EL (cell line): ENCODE measurements around the gene NR4A1.

Experiments
- DNase-seq: peaks from one replicate; pipeline ENCODE4 v3.0.0-alpha.2; 2016

NR4A1 gene

DNA sequence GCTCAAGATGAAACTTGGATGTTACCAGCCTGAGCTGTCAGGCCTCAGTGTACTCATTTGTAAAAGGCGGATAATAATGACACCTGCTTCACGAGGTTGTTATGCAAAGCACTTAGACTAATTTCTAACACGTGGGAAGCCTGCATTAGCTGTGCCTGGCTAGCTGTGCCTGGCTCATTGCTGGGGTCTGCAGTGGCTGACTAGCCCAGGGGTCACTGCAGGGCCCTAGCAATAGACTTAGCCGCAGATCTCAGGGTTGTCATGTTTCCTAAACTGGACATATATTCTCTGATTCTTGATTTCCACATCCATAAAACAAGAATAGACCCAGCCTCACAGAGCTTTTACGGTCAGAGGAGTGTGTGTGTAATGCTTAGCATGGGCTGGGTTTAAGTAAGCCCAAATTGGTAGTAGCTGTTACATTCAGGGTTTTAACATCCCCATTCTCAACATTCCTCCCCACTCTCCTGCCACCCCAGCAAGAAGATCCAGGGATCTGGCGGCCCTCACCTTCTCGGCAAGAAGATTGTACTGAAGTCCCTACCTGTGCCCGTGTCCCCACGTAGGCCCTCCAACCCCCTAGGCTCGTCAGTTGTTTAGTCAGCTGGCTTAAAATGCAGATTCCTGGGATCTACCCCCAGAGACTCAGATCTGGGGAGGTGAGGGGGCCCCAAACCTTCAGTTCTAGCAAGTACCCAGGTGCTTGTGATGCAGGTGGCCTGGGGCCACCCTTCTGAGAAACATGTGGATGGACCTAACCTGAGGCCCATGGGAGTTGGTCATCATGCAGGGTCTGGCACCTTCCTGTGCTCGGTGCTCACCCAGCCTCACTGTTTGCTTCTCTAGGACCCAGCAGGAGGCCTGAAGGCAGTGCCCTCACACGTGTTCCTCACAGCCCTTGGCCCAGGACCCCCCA is 8.6 kb downstream of the NR4A1 start:
- DNase-seq, result no peak

DNA sequence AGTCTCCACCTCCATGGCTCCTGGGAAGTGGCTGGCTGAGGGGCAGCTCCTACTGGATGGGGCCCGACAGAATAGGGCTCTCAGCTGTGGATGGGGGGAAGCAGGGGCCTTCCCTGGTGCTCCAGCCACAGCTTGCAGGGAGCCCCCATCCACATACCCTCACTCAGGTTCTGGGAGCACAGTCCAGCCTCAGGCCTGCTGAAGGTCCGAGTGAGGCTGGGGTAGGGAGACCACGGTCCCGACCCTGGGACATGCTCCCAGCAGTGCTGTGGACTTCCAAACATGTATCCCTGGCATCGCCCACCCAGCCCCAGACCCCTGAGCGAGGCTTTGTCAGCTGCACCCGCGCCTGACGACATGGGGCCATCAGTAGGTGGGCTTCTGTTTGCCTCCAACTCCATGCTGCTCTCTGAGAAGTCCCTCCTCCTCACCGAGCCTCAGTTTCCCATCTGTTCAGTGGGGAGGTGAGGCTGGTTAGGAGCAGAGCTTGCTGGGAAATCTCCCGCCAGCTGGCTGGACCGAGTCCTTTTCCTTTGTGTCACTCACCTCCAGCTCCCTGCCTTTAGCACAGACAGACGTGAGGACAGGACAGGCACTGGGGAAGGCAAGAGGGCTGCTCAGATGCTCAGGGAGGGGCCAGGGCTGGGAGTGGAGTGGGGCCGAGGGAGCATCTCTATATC is 9.4 kb downstream of the NR4A1 start:
- DNase-seq, result no peak

DNA sequence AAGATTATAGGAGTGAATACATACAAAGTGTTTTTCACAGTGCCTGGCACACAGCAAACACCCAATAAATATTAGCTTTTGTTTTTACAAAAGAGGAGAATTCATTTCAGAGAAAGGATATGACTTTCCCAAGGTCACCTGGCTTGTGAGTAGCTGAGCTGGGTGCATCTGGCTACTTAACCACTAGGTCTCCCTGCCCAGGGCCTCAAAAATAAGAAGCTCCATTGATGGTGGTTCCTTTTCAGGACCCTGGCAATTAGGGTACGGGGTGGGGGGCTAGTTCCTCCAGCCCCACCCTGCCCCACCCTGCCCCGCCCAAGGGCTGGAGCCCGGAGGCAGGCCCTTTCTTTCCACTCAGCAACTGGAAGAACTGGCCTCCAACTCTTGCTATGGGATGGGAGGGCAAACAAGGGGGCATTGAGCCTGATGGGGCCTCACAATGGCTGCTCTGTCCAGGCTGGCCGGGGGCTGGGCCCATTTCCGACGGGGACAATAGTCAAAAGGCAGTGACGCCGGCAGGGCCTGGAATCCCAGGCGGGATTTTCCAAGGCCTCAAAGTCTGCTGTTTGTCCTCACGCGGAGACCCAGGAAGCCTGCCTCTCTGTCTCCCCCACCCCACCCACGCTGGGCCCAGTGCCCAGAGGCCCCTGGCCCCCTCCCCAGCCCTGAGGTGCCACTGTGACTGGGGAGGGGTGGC is 10.4 kb downstream of the NR4A1 start:
- no peak for DNase-seq

DNA sequence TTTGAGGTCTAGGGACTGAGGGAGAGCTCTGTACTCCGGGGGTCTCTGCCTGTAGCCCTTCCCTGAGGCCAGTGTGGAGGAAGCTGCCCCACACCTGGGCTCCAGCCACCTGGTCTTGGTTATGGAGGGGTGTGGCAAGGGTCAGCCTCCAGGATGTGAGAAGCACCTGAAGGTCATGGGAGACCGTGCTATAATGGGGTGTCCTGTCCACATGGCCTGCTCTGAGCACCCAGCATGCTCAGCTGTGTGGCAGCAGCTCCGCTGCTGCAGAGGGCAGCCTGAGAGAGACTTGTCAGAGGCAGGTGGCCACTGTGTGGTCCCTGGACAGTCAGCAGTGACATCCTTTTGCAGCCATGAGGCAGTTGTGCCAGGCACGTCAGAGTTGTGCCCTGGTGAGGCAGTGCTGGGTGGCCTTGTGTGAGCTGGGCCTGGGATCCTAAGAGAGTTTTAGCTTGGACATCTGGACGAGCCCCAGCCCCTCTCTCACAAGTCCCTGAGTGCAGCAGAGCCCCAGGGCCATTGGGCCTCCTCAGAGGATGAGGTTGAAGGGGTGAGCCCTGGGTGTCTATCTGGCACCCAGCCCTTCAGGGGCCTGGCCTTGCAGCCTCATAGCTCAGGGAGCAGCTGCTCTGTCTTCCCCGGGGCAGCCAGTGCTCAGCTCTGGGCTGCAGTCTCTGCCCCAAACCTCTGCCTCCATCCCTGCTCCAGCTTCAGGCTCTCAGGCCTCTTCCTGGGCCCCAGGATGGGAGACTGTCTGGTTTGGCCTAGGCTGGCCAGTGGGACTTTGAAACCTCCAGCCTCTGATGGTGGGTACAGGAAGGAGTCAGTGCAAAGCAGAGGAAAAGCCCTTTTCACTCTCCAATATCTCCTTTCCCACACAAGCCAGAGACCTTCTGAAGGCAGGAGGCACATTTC is 11.2 kb downstream of the NR4A1 start:
- DNase-seq, result no peak

DNA sequence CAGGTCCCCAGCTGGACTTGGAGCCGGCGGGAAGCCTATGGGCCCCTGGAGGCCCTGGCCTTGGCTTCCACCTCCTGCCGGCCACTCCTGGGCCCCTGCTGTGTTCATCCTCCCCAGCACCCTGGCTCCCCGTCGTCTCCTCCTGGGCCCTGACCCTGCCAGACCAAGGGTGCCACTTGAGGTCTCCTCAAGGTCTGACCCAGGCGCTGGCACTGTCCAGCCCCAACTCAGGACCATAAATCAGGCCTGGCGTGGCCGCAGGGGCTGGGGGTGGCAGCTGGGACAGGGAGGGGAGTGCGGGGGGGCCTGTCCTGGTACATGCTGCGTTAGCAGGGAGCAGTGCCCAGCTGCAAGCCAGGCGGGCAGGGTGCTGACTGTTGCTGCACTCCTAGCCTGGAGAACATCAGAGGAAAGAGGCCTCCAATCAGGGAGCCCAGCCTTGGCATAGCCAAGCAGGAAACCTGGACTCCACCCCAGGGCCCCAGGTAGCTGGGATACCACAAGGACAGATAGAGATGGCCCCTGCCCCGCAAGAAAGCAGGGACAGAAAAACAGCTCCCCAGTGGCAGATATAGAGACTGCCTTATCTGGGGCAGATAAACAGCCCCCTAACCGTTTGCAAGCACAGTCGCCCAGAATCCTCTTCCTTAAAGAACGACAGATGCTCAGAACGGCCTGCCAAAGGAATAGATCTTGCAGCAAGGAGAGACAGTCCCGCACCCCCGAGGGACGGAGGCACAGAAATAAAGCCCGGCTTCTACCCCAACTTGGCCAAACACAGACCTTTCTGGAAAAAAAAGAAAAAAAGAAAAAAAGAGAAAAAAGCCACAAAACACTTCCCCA is 12.1 kb downstream of the NR4A1 start:
- DNase-seq, result no peak

DNA sequence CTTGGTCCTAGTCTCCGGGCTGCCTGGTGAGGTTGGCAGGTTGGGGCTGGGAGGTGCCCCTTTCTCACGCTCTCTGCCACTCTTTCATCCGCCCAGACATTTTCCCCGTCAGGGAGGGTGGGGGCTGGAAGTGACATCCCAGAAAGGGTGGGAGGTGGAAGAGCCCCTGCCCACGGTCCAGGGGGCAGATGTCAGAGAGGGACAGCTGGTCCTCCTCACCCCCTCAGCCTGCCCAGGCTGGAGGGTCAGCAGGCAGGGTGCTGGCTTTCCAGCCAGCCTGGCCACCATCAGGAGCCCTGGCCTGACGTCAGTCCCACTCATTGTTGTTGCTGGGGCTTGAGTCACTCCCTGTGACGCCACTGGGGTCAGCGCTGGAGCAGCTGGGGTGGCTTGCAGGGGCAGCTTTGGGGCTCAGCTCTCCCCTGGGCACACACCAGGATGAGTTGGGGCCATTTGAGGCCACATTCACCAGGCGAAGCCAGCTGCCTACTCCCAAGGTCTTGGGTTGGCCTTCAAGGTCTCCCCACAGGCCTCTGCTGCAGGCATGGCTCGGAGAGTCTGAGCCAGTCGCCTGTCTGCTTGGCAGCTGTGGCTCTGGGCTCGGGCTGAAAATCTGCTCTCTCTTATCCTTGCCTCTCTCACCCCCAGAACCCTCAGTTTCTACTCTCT is 12.9 kb downstream of the NR4A1 start:
- peak; percentile 88 for DNase-seq

DNA sequence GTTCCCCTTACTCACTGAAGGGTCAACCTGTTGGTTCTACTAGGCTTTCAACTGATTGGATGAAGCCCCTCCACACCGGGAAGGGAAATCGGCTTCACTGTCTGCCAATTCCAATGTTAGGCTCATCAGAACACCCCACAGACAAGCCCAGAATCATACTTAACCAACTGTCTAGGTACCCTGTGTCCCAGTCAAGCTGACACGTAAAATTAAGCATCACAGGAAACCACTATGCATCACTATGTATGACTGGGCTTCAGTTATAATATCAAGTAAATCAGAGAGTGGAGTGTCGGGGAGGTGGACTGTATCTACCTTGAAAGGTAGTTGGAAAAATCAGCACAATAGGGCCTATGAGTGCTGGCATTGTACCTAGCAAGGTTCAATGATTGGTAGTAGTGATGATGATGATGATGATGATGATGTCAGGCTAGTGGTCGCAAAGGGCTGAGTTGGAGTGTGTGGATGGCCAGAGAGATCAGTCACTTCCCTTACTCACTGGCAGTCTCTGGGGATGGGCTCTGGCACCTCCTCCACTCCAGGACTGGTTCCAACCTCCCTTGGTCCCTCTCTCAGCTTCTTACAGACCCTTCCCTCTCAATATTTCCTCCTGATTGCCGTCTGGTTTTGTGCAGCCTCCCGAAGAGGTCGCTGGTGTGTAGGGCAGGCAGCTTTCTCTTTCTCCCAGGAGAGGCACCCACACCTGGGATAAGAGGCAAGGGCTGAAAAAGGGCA is 15.3 kb downstream of the NR4A1 start:
- no peak for DNase-seq

DNA sequence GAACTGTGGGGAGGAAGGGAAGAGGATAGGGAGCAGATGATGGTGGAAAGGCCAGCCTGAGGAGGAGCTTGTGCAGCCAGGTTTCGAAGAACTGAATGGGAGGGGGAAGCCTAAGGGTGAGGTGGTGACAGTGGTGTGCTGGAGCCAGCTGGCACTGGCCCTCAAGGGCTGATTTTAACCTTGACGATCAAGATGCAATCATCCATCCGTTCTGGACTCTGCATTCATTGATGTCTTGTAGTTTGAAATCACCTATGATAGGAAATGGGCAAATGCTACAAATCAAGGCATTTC is 15.8 kb downstream of the NR4A1 start:
- no peak for DNase-seq

DNA sequence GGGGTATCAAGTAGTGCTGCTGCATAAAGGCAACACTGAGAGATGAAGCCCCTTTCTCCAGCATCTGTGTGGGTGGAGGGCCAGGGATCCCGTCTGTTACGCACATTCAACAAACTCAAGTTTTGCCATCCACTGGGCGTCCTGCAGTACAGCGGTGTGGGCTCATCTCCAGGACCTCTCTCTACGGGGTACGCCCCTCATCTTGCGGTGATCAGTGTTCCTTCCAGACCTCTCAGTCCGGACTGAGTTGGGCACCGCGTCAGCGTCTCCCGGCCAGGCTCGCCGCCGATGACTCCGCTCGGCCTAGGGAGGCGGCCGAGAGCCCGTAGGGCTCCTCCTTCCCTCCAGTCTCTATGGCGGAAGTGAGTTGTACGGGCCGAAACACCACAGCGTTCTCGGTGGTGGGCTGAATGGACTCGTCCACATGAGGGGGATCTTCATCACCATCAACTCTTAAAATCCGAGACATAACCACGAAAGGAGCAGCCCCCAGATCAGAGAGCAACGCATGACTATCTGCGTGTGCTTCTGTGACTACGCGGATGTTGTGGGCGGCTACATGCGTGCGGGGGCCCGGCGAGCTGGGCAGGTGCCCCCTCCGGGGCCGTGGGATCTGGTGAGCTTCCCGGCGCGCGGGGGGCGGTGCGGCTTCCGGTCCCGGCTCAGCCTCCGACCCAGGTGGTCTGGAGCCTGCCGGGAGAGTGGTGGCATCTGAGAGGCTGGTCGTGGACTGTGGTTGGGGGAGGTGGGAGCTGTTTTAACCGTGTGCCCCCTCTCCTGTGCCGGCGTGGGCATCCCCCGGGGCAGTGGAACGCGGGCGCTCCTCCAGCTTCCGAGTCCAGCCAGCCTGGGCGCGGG is 18.3 kb downstream of the NR4A1 start, which contains the start of gene ATG101:
Gene ATG101, plus strand, starts transcription at position 652 of the 858 bp plus-strand sequence. CDS start 3,673 bp downstream, outside the sequence.
- DNase-seq, result peak; percentile 96

DNA sequence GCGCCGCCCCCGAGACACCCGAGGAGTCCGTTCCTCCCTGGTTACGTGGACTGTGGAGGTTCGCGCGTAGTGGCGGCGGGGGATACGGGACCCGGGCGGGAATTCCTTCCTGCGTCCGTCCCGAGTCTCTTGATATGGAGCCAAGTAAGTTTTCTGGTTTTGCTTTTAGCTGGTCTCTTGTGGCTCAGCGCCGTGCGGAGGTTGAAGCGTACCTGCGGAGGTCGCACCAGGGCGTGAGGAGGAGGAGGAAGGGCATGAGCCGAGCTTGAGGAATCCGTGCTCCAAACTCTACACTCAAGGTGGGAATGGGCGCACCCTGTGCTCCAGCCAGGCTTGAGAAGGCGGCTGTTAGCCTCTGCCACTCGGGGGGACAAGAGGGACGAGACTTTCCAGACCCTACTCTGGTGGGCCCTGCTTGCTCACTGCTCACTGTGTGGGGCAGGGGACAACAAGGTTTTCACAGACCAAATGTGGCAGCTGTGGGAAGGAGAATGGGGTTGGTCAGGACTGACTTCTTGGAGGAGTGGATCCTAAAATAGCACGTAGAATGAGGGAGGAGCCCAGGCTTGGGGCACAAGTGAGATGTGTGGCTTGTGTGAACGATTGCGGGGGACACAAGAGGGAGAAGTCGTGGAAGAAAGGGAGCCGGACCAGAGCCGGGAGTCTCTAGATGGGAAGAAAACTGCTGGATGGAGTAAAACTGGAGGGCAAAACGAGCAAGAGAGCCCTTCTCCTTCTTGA is 19.1 kb downstream of the NR4A1 start:
- no peak for DNase-seq

DNA sequence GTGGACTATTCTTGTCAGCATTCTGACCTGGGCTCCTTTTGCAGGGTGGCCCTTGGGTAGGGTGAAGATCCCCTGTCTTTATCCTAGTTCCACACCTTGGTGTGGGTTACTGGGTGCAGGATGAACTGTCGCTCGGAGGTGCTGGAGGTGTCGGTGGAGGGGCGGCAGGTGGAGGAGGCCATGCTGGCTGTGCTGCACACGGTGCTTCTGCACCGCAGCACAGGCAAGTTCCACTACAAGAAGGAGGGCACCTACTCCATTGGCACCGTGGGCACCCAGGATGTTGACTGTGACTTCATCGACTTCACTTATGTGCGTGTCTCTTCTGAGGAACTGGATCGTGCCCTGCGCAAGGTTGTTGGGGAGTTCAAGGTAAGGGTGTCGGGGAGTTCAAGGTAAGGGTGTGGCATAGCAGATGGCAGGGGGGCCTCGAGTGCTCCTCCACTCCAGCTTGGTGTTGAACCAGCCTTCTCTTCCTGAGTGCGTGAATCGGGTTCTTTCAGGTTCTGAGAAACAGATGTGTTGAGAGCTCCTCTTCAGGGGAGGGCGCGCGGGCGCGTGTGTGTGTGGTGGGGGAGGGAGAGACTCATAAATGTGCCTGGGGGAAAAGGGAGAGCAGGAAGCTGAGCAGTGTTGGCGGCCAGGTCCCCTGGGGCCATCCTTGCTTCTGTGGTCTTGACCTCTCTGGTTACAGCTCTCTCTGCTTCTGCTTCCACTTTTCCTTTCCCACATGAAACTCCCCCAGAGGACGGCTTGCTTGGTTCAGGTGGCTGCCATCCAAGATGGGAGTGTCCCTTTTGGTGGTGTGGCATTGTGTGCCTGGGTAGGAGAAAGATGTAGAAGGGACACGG is 22.5 kb downstream of the NR4A1 start:
- peak; percentile 84 for DNase-seq

DNA sequence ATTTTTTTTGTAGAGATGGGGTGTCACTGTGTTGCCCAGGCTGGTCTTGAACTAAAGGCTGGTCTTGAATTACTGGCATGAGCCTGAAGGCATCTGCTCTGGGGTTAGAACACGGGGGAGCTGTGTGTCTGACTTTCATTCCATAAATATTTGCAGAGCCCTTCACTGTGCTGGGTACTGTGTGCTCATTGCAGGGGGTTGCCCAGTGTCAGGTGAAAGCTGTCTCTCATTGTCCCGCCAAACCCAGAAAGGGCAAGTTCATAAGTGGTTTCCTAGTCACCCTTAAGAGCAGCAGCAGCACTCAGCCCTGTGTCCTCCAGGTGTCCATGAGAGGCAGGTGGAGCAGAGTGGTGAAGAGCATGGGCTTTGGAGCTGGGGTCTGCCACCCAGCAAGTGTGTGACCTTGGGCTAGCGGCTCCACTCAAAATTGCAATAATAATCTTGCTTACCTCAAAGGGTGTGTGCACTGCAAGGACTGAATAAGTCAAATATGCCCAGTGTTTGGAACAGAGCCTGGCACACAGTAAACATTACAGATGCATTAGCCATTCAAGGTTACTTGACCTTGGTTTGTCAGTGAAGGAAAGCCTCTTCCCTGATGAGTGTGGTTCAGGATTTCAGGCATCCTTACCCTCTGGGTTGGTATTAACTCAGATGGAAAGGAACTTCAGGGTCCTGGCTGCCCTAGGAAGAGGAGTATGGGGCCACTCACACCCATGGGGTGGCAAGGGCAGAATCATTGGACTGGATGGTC is 23.9 kb downstream of the NR4A1 start:
- peak; percentile 52 for DNase-seq

DNA sequence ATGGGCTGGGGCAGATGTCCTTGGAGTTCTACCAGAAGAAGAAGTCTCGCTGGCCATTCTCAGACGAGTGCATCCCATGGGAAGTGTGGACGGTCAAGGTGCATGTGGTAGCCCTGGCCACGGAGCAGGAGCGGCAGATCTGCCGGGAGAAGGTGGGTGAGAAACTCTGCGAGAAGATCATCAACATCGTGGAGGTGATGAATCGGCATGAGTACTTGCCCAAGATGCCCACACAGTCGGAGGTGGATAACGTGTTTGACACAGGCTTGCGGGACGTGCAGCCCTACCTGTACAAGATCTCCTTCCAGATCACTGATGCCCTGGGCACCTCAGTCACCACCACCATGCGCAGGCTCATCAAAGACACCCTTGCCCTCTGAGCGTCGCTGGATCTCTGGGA is 25.6 kb downstream of the NR4A1 start:
- no peak for DNase-seq

DNA sequence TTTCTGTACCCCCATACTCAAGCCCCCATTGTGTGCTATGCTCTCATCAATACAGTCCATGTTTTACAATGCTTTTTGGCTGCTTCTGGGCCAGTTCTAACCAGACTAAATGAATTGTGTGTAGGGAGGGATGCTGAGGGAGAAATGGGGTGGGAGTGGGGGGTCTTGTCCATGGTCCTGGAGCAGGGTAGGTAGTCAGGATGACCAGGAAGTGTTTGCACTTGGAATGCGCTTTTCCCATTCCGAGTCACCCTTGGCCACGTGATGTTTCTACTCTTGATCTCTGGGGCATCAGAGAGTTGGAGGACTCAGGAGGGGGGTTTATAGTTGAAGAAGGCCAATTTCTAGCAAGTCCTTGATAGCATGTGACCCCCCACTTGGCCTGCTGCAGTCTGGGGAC is 27.0 kb downstream of the NR4A1 start:
- DNase-seq, result no peak

DNA sequence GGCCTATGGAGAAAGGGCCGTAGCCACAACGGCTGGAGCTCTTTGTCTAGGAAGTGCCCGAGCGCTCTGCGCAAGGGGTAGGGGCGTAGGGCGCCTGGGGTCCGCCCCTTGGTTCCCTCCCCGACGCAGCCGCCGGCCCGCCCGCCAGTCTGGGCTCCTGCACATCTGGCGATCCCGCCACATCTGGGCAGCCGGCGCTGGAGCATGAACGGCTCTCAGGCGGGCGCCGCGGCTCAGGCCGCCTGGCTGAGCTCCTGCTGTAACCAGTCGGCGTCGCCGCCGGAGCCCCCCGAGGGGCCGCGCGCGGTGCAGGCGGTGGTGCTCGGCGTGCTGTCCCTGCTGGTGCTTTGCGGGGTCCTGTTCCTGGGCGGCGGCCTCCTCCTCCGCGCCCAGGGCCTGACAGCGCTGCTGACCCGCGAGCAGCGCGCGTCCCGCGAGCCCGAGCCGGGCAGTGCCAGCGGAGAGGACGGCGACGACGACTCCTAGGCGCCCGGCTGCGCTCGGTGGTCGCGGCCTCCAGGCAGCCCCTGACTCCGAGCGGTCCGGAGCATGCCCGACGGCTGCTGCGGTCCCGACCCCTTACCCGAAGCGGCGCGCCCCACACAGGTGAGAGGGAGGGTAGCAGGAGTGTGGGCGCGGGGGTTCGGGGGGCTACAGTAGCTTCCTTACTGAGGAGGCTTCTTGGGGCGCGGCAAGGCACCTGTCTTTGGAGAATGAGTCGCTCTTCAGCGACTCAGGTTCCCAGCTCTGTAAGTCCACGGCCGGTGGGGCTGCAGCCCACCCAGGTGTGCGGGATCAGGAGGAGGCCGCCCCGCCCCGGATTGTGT is 28.5 kb downstream of the NR4A1 start, which contains the start of gene SMIM41:
Gene SMIM41, plus strand, starts transcription at position 129 of the 827 bp plus-strand sequence. Its CDS starts 76 bp downstream, at position 205.
- no peak for DNase-seq
